ENCODE results near the gene PRG3. TPM values are rescaled to one million over a fixed set of nuclear protein-coding genes. Genes with fewer than 3 reads are reported as not detected.
"Not testable (repeated sequence)": the region's sequence is repeated elsewhere in the genome, so short reads cannot be mapped to it uniquely, and the experiment has no call there.

The PRG3 gene
- total RNA-seq, 1 donor from 2014 or later = not detected

- intact Hi-C loops (cut with micrococcal nuclease) = not testable (repeated sequence)
Measured at GRCh38 chr11:57361420-57361819, 19.5 kb downstream of the PRG3 start.

- intact Hi-C loops (cut with micrococcal nuclease) = no loop called here
Measured at GRCh38 chr11:57360991-57361390, 20.0 kb downstream of the PRG3 start.

GRCh38 chr11:57359896-57360690, 20.9 kb downstream of the PRG3 start:
- intact Hi-C loops (cut with micrococcal nuclease) = no loop called here

GRCh38 chr11:57359396-57359795, 21.6 kb downstream of the PRG3 start:
- intact Hi-C loops (cut with micrococcal nuclease) = no loop called here

- intact Hi-C loops (cut with micrococcal nuclease) = no loop called here
Measured at GRCh38 chr11:57358991-57359390, 22.0 kb downstream of the PRG3 start.

- intact Hi-C loops (cut with micrococcal nuclease) = no loop called here
Measured at GRCh38 chr11:57358543-57358961, 22.4 kb downstream of the PRG3 start.

- intact Hi-C loops (cut with micrococcal nuclease) = no loop called here
Measured at GRCh38 chr11:57357856-57358255, 23.1 kb downstream of the PRG3 start.

GRCh38 chr11:57357310-57357709, 23.6 kb downstream of the PRG3 start:
- intact Hi-C loops (cut with micrococcal nuclease) = no loop called here

GRCh38 chr11:57356268-57356667, 24.7 kb downstream of the PRG3 start:
- intact Hi-C loops (cut with micrococcal nuclease) = no loop called here

GRCh38 chr11:57354699-57355098, 26.3 kb downstream of the PRG3 start:
- intact Hi-C loops (cut with micrococcal nuclease) = loop anchor here (5.0 kb wide), 1 partner anchor 512 kb away; no protein-coding TSS in a partner anchor

- intact Hi-C loops (cut with micrococcal nuclease) = loop anchor here (5.0 kb wide), 1 partner anchor 512 kb away; no protein-coding TSS in a partner anchor
Measured at GRCh38 chr11:57353852-57354251, 27.1 kb downstream of the PRG3 start.

GRCh38 chr11:57353446-57353845, 27.5 kb downstream of the PRG3 start:
- intact Hi-C loops (cut with micrococcal nuclease) = loop anchor here (5.0 kb wide), 1 partner anchor 511 kb away; no protein-coding TSS in a partner anchor

GRCh38 chr11:57353036-57353435, 27.9 kb downstream of the PRG3 start:
- intact Hi-C loops (cut with micrococcal nuclease) = loop anchor here (5.0 kb wide), 1 partner anchor 511 kb away; no protein-coding TSS in a partner anchor

- intact Hi-C loops (cut with micrococcal nuclease) = loop anchor here (5.0 kb wide), 2 partner anchors 507 to 1438 kb away; no protein-coding TSS in a partner anchor
Measured at GRCh38 chr11:57349491-57350274, 31.3 kb downstream of the PRG3 start.

GRCh38 chr11:57348636-57349313, 32.2 kb downstream of the PRG3 start:
- intact Hi-C loops (cut with micrococcal nuclease) = loop anchor here (5.0 kb wide), 1 partner anchor 1439 kb away; no protein-coding TSS in a partner anchor

- intact Hi-C loops (cut with micrococcal nuclease) = loop anchor here (5.0 kb wide), 1 partner anchor 1439 kb away; no protein-coding TSS in a partner anchor
Measured at GRCh38 chr11:57348052-57348451, 32.9 kb downstream of the PRG3 start.

GRCh38 chr11:57347336-57347735, 33.6 kb downstream of the PRG3 start:
- intact Hi-C loops (cut with micrococcal nuclease) = loop anchor here (5.0 kb wide), 1 partner anchor 1440 kb away; no protein-coding TSS in a partner anchor

GRCh38 chr11:57345555-57346211, 35.3 kb downstream of the PRG3 start:
- intact Hi-C loops (cut with micrococcal nuclease) = loop anchor here (1.0 to 5.0 kb wide), 8 partner anchors 9 to 1442 kb away; partner anchors contain the start of gene RTN4RL2

GRCh38 chr11:57344826-57345225, 36.1 kb downstream of the PRG3 start:
- intact Hi-C loops (cut with micrococcal nuclease) = loop anchor here (1.0 to 5.0 kb wide), 8 partner anchors 9 to 1442 kb away; partner anchors contain the start of gene RTN4RL2

GRCh38 chr11:57343825-57344224, 37.1 kb downstream of the PRG3 start:
- intact Hi-C loops (cut with micrococcal nuclease) = loop anchor here (2.0 kb wide), 1 partner anchor 113 kb away; no protein-coding TSS in a partner anchor
